Common myeloid progenitor, CD34-positive (primary cell): ENCODE results near the gene CLN3.

Experiments used
- CTCF ChIA-PET: fragments of 350-600 bp; sonication (Branson Sonifier 250); formaldehyde crosslinking; loops from one replicate; lab custom pipeline; 2021; ENCODE audit warnings: antibody characterized with exemption; lab: Charles Lee
- POLR2A ChIA-PET: fragments of 350-600 bp; sonication (Branson Sonifier 250); formaldehyde crosslinking; loops from one replicate; lab custom pipeline; 2021; ENCODE audit warnings: antibody characterized with exemption; lab: Charles Lee
- DNase-seq, 3 donors: peaks; one replicate each; pipeline versions ENCODE4 v3.0.0 to v3.0.0-alpha.2; 2013
- H3K27ac ChIP-seq, 2 experiments: 1 replicate in 1 of 2; 2 replicates in 1 of 2; pipeline ENCODE4 v1.7.0; 2013; ENCODE audit warnings: inconsistent platforms in 2 of 2, low read length in 2 of 2, mild to moderate bottlenecking in 2 of 2, low read depth in 1 of 2, moderate library complexity in 1 of 2; ENCODE audit not compliant: severe bottlenecking in 2 of 2, insufficient read depth in 1 of 2, poor library complexity in 1 of 2
- H3K27me3 ChIP-seq, 5 experiments: replicated peaks in 2 of 5; 1 replicate in 3 of 5; 2 replicates in 2 of 5; pipeline versions ENCODE4 v1.6.1 to v1.7.0; 2013; ENCODE audit warnings: low read length in 4 of 5, mild to moderate bottlenecking in 2 of 5, moderate library complexity in 2 of 5, inconsistent platforms in 1 of 5; ENCODE audit not compliant: insufficient read depth in 5 of 5, control insufficient read depth in 4 of 5
- H3K36me3 ChIP-seq, 4 experiments: 1 replicate in 2 of 4; 2 replicates in 2 of 4; pipeline versions ENCODE4 v1.6.1 to v1.7.0; 2013; ENCODE audit warnings: low read length in 3 of 4, control low read depth in 1 of 4, mild to moderate bottlenecking in 1 of 4; ENCODE audit not compliant: control insufficient read depth in 4 of 4, insufficient read depth in 4 of 4
- H3K4me1 ChIP-seq, 4 experiments: 1 replicate in 3 of 4; 2 replicates in 1 of 4; pipeline versions ENCODE4 v1.6.1 to v1.7.1; 2013; ENCODE audit warnings: low read length in 3 of 4, mild to moderate bottlenecking in 3 of 4, control low read depth in 1 of 4, inconsistent platforms in 1 of 4, moderate library complexity in 1 of 4; ENCODE audit not compliant: control insufficient read depth in 4 of 4, insufficient read depth in 4 of 4; ENCODE audit errors: control extremely low read depth in 1 of 4
- H3K4me3 ChIP-seq, 7 experiments: 1 replicate in 4 of 7; 2 replicates in 3 of 7; pipeline versions ENCODE4 v1.5.1 to v1.7.0; 2013; ENCODE audit warnings: mild to moderate bottlenecking in 7 of 7, low read length in 6 of 7, moderate library complexity in 6 of 7, inconsistent platforms in 2 of 7, low read depth in 2 of 7, control low read depth in 1 of 7; ENCODE audit not compliant: insufficient read depth in 4 of 7, control insufficient read depth in 1 of 7; ENCODE audit errors: extremely low read depth in 1 of 7
- H3K9me3 ChIP-seq, 5 experiments: 1 replicate in 4 of 5; 2 replicates in 1 of 5; pipeline versions ENCODE4 v1.6.1 to v1.7.1; 2013; ENCODE audit warnings: low read length in 4 of 5, mild to moderate bottlenecking in 2 of 5, inconsistent platforms in 1 of 5, low read depth in 1 of 5, moderate library complexity in 1 of 5; ENCODE audit not compliant: control insufficient read depth in 4 of 5, insufficient read depth in 2 of 5; ENCODE audit errors: control extremely low read depth in 1 of 5
- WGBS: methylation state at CpG from one replicate; pipeline ENCODE4 v1.1.5; 2013; ENCODE audit not compliant: insufficient coverage; 5-methylcytosine and 5-hydroxymethylcytosine counted together

CLN3 gene

DNA sequence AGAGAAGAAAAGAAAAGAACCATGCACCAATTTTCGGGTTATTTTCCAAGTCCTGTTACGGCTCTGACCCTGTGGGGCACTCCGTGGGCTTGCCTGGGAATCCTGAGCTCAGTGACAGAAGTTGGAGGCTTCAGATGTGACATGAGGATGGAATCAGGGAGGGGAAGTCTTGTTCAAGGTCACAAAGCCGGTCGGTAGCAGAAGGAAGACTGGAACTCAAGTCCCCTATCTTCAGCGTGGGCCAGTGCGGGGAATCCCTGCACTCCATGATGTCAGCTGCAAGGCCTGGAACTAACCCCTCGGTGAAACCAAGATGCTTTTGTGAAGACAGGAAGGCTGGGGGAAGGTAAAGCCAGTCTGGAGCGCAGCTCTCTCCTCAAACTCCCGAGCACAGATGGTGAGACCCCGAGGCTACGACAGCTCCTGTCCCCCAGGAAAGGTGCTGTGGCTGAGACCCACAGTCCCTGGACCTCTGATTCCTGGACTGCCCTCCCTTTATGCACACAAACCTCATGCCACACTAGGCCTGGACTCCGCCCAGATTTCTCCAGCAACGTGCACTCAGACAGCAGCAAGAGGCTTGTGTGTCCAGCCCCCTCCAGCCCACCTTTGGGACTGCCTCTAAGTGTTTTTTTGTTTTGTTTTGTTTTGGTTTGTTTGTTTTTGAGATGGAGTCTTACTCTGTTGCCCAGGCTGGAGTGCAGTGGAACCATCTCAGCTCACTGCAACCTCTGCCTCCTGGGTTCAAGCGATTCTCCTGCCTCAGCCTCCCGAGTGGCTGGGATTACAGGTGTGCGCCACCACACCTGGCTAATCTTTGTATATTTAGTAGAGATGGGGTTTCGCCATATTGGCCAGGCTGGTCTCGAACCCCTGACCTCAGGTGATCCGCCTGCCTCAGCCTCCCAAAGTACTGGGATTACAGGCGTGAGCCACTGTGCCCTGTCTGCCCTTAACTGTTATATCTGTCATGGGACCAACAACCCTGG is 20.2 kb upstream of the CLN3 start:
- peaks cover 0 to 13% (median 6%) of the 10 kb centered on the region in 4 experiments for H3K4me1 ChIP-seq
- no peak overlapping the region for H3K27ac ChIP-seq
- no peaks in the 10 kb centered on the region for H3K36me3 ChIP-seq
- ChIA-PET CTCF (interaction anchor here (1.2 kb wide), 1 partner anchor 31 kb away, joined by 3 read pairs; no protein-coding TSS in a partner anchor), POLR2A (no interaction called here)
- 98% methylated on average over 18 of the region's 21 CpGs for WGBS
- no peak overlapping the region for H3K4me3 ChIP-seq
- no peaks in the 10 kb centered on the region for H3K9me3 ChIP-seq
- no peak for DNase-seq
- no peaks in the 10 kb centered on the region for H3K27me3 ChIP-seq

- Histone ChIP-seq H3K27me3 (no peaks in the 10 kb centered on the region), H3K4me3 (no peak overlapping the region), H3K27ac (no peak overlapping the region), H3K9me3 (no peaks in the 10 kb centered on the region), H3K36me3 (no peaks in the 10 kb centered on the region), H3K4me1 (peaks cover 0 to 18% (median 10%) of the 10 kb centered on the region in 4 experiments)
- ChIA-PET POLR2A (no interaction called here), CTCF (interaction anchor here (1.0 to 1.4 kb wide), 4 partner anchors 9 to 39 kb away, joined by 3 to 5 read pairs (median 3); no protein-coding TSS in a partner anchor)
- 100% methylated on average over 3 of the region's 3 CpGs for WGBS
- DNase-seq = no peak
These were observed 19.2 kb upstream of the CLN3 start for GRCh38 chr16:28511031-28511430.

- no peaks in the 10 kb centered on the region for H3K27me3 ChIP-seq
- POLR2A ChIA-PET = no interaction called here
- WGBS = 93% methylated on average over 7 of the region's 14 CpGs
- CTCF ChIA-PET = interaction anchor here (0.9 kb wide), 1 partner anchor 14 kb away, joined by 3 read pairs; the partner anchor contains the start of gene CLN3
- H3K9me3 ChIP-seq = no peaks in the 10 kb centered on the region
- DNase-seq = no peak
- peaks cover 0 to 18% (median 10%) of the 10 kb centered on the region in 4 experiments for H3K4me1 ChIP-seq
- H3K36me3 ChIP-seq = no peaks in the 10 kb centered on the region
- no peak overlapping the region for H3K4me3 ChIP-seq
- no peak overlapping the region for H3K27ac ChIP-seq
These were observed 13.7 kb upstream of the CLN3 start for GRCh38 chr16:28505489-28506137.

DNA sequence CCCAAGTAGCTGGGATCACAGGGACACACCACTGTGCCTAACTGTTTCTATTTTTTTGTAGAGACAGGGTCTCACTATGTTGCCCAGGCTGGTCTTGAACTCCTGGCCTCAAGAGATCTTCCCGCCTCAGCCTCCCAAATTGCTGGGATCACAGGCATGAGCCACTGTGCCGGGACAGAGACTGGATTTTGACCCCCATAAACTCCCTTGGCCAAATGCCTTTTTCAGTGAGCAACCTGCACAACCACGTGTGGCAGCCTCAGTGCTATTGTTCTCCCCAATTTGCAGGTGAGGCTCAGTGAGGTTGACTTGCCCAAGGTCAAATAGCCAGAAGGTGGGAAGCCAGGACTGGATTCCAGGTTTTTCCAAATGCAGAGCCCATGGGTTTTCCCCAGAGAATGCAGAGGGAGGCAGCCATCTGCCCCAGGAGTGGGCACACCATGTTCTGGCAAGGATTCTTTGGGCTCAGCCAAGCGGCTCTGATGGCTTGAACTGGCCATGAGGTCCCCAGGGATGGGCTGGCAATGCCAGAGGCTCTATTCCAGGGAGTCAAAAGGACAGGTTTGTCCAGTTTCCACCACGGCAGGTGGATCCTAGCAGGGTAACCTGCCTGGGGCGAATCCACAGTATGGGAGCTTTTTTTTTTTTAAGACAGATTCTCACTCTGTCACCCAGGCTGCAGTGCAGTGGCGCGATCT is 13.0 kb upstream of the CLN3 start:
- Histone ChIP-seq H3K36me3 (no peaks in the 10 kb centered on the region), H3K27ac (no peak overlapping the region), H3K27me3 (no peaks in the 10 kb centered on the region), H3K4me3 (no peak overlapping the region), H3K4me1 (peaks cover 0 to 18% (median 10%) of the 10 kb centered on the region in 4 experiments), H3K9me3 (no peaks in the 10 kb centered on the region)
- 100% methylated on average over 6 of the region's 8 CpGs for WGBS
- POLR2A ChIA-PET = no interaction called here
- no peak for DNase-seq
- CTCF ChIA-PET = interaction anchor here (2.1 kb wide), 1 partner anchor 12 kb away, joined by 9 read pairs; the partner anchor contains the start of gene CLN3

GRCh38 chr16:28503470-28504259 is 11.8 kb upstream of the CLN3 start:
- Histone ChIP-seq H3K9me3 (no peaks in the 10 kb centered on the region), H3K27me3 (no peaks in the 10 kb centered on the region), H3K27ac (no peak overlapping the region), H3K4me1 (peaks cover 0 to 18% (median 10%) of the 10 kb centered on the region in 4 experiments), H3K36me3 (peaks cover 0 to 8% (median 0%) of the 10 kb centered on the region in 4 experiments), H3K4me3 (no peak overlapping the region)
- WGBS = 92% methylated on average over 9 of the region's 15 CpGs
- POLR2A ChIA-PET = interaction anchor here (0.6 kb wide), 2 partner anchors 13 to 350 kb away, joined by 3 to 4 read pairs; no protein-coding TSS in a partner anchor
- no peak for DNase-seq
- CTCF ChIA-PET = interaction anchor here (1.2 to 2.1 kb wide), 4 partner anchors 9 to 46 kb away, joined by 4 to 9 read pairs (median 6); partner anchors contain the start of genes APOBR and CLN3

GRCh38 chr16:28502290-28502689 is 10.4 kb upstream of the CLN3 start:
- Histone ChIP-seq H3K9me3 (no peaks in the 10 kb centered on the region), H3K36me3 (peaks cover 0 to 20% (median 4%) of the 10 kb centered on the region in 4 experiments), H3K27me3 (no peaks in the 10 kb centered on the region), H3K4me1 (peaks cover 0 to 8% (median 5%) of the 10 kb centered on the region in 4 experiments), H3K4me3 (no peak overlapping the region), H3K27ac (no peak overlapping the region)
- 90% methylated on average over 2 of the region's 2 CpGs for WGBS
- CTCF ChIA-PET = interaction anchor here (0.9 to 2.1 kb wide), 2 partner anchors 10 to 19 kb away, joined by 3 to 9 read pairs; partner anchors contain the start of gene CLN3
- no peak for DNase-seq
- POLR2A ChIA-PET = no interaction called here
